Testis (tissue), 3 donors: ENCODE results near the gene KRTAP5-11. TPM values are rescaled to one million over a fixed set of nuclear protein-coding genes. Genes with fewer than 3 reads are reported as not detected.
"Not testable (repeated sequence)": the region's sequence is repeated elsewhere in the genome, so short reads cannot be mapped to it uniquely, and the experiment has no call there.

ENCODE experiments used
- DNase-seq: peaks from one replicate; pipeline ENCODE4 v3.0.0-alpha.2; 2019
- H3K27ac ChIP-seq, 2 donors: fragments of 200-600 bp; sonication (generic); one replicate each; pipeline ENCODE4 v1.5.1; 2019
- H3K27me3 ChIP-seq: fragments of 200-600 bp; sonication (generic); one replicate; pipeline ENCODE4 v1.5.1; 2019
- H3K36me3 ChIP-seq: fragments of 200-600 bp; sonication (generic); one replicate; pipeline ENCODE4 v1.5.1; 2017; ENCODE audit warnings: low read depth; ENCODE audit errors: missing control alignments
- H3K4me1 ChIP-seq: fragments of 200-600 bp; sonication (generic); one replicate; pipeline ENCODE4 v1.5.1; 2019
- H3K4me3 ChIP-seq, 2 donors: fragments of 200-600 bp; sonication (generic); one replicate each; pipeline ENCODE4 v1.5.1; 2017 to 2019
- H3K9me3 ChIP-seq: fragments of 200-600 bp; sonication (generic); one replicate; pipeline ENCODE4 v1.5.1; 2017
- POLR2A ChIP-seq: fragments of 450-650 bp; IDR thresholded peaks from one replicate; pipeline ENCODE4 v1.6.1; 2017; ENCODE audit warnings: antibody characterized with exemption, mild to moderate bottlenecking, moderate library complexity
- WGBS, 2 donors: methylation state at CpG; one replicate each; pipeline ENCODE4 v1.1.5; 2018; 5-methylcytosine and 5-hydroxymethylcytosine counted together
- intact Hi-C: fragments of 100-400 bp; cut with DNase I; formaldehyde crosslinking; loops from one replicate; pipeline ENCODE4 v1.15.1; 2023; ENCODE audit warnings: low total_unique reads
- polyA plus RNA-seq: library from polyadenylated mRNA; stranded (reverse); fragments of 350-450 nt; fragmentation: Illumina TruSeq; extraction: RNeasy Lipid Tissue Mini Kit (QIAGEN cat#74804); gene quantifications from one replicate; pipeline ENCODE4 v1.2.3, GENCODE V29; 2014; ENCODE audit warnings: low read depth, low replicate concordance; ENCODE audit not compliant: insufficient read depth
- total RNA-seq, 2 donors: library from RNA; depleted of rRNA; stranded (reverse); fragments of >200 nt; gene quantifications; one replicate each; pipeline ENCODE4 v1.2.3, GENCODE V29; 2016
- TF ChIP-seq, protein P1 (sequence below), 3 experiments: fragments of 450-650 bp in 2 of 3; fragments of 200-600 bp in 1 of 3; sonication (generic) in 1 of 3; IDR thresholded peaks; one replicate each; pipeline ENCODE4 v1.5.1; 2016 to 2019; ENCODE audit warnings: antibody characterized with exemption in 3 of 3, mild to moderate bottlenecking in 2 of 3, moderate library complexity in 1 of 3

KRTAP5-11 gene
- total and polyA plus RNA-seq, 3 donors from 2014 or later: not detected

DNA sequence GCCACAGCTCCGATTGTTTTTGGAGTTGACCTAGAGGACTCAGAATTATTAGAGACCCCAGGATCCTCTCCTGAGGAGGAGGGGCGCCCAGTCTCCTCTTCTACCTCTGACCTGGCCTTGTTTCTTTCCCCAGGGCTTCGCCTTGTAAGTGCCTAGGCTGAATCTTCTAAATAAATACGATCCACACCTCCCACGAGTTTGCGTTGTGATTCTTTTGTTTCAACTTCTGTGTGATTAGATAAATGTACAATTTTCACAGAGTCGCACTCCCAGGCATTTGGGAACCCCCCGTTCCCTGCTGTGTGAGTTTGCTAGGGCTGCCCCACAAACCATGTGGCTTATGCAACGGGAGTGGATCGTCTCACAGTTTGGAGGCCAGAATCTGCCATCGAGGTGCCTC is 43.7 kb downstream of the KRTAP5-11 start:
- Histone ChIP-seq H3K4me1 (peaks cover 6% of the 10 kb centered on the region), H3K4me3 (no peak overlapping the region), H3K9me3 (no peaks in the 10 kb centered on the region), H3K27me3 (no peaks in the 10 kb centered on the region), H3K27ac (peak overlapping the region; percentile 45 to 55), H3K36me3 (no peaks in the 10 kb centered on the region)
- WGBS, 2 donors: 51 to 67% methylated on average over 11 of the region's 11 CpGs
- intact Hi-C loops: no loop called here
- peak; percentile 84 for DNase-seq
- no peak for TF ChIP-seq POLR2A
- TF ChIP-seq, protein P1, sequence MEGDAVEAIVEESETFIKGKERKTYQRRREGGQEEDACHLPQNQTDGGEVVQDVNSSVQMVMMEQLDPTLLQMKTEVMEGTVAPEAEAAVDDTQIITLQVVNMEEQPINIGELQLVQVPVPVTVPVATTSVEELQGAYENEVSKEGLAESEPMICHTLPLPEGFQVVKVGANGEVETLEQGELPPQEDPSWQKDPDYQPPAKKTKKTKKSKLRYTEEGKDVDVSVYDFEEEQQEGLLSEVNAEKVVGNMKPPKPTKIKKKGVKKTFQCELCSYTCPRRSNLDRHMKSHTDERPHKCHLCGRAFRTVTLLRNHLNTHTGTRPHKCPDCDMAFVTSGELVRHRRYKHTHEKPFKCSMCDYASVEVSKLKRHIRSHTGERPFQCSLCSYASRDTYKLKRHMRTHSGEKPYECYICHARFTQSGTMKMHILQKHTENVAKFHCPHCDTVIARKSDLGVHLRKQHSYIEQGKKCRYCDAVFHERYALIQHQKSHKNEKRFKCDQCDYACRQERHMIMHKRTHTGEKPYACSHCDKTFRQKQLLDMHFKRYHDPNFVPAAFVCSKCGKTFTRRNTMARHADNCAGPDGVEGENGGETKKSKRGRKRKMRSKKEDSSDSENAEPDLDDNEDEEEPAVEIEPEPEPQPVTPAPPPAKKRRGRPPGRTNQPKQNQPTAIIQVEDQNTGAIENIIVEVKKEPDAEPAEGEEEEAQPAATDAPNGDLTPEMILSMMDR (IDR thresholded peaks at IDR 0.05): no peak

GRCh38 chr11:71538666-71538990 is 44.0 kb downstream of the KRTAP5-11 start:
- peak overlapping the region in 1 of 2 donors; percentile 45 for H3K27ac ChIP-seq
- no peaks in the 10 kb centered on the region for H3K9me3 ChIP-seq
- intact Hi-C loops: no loop called here
- TF ChIP-seq, protein P1 (IDR thresholded peaks at IDR 0.05): no peak
- no peak for TF ChIP-seq POLR2A
- 56 to 74% methylated on average over 4 of the region's 4 CpGs for WGBS, 2 donors
- no peak overlapping the region for H3K4me3 ChIP-seq
- peaks cover 6% of the 10 kb centered on the region for H3K4me1 ChIP-seq
- DNase-seq: peak; percentile 43
- no peaks in the 10 kb centered on the region for H3K27me3 ChIP-seq
- H3K36me3 ChIP-seq: no peaks in the 10 kb centered on the region

DNA sequence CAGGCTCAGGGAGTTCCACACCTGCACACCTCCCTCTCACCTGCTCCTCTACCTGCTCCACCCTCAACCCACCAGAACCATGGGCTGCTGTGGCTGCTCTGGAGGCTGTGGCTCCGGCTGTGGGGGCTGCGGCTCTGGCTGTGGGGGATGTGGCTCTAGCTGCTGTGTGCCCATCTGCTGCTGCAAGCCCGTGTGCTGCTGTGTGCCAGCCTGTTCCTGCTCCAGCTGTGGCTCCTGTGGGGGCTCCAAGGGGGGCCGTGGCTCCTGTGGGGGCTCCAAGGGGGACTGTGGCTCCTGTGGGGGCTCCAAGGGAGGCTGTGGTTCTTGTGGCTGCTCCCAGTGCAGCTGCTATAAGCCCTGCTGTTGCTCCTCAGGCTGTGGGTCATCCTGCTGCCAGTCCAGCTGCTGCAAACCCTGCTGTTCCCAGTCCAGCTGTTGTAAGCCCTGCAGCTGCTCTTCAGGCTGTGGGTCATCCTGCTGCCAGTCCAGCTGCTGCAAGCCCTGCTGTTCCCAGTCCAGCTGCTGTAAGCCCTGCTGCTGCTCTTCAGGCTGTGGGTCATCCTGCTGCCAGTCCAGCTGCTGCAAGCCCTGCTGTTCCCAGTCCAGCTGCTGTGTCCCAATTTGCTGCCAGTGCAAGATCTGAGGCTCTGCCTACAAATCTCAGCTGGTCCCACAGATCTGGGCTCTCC is 44.6 kb downstream of the KRTAP5-11 start, which contains the start of gene KRTAP5-8:
Gene KRTAP5-8 (plus strand): TSS at position 49 of the 689 bp plus-strand sequence. CDS start 31 bp downstream, at position 80.
- 30% methylated on average over 3 of the region's 4 CpGs; no CpG with 5 or more reads in 1 of the 2 donors for WGBS, 2 donors
- H3K4me1 ChIP-seq, H3K36me3 ChIP-seq, intact Hi-C loops, H3K27me3 ChIP-seq, H3K4me3 ChIP-seq, H3K9me3 ChIP-seq: not testable (repeated sequence)
- peak within 1 kb of the TSS in 1 of 2 donors; percentile 45 for H3K27ac ChIP-seq
- DNase-seq: peak; percentile 56

GRCh38 chr11:71537537-71537936 is 45.1 kb downstream of the KRTAP5-11 start:
- H3K27me3 ChIP-seq: no peaks in the 10 kb centered on the region
- H3K4me1 ChIP-seq: peaks cover 6% of the 10 kb centered on the region
- WGBS, 2 donors: 82 to 85% methylated on average over 9 of the region's 9 CpGs
- H3K9me3 ChIP-seq: no peaks in the 10 kb centered on the region
- no peaks in the 10 kb centered on the region for H3K36me3 ChIP-seq
- no peak for TF ChIP-seq POLR2A
- TF ChIP-seq, protein P1 (IDR thresholded peaks at IDR 0.05): no peak
- H3K4me3 ChIP-seq: no peak overlapping the region
- DNase-seq: no peak
- intact Hi-C loops: no loop called here
- no peak overlapping the region for H3K27ac ChIP-seq

DNA sequence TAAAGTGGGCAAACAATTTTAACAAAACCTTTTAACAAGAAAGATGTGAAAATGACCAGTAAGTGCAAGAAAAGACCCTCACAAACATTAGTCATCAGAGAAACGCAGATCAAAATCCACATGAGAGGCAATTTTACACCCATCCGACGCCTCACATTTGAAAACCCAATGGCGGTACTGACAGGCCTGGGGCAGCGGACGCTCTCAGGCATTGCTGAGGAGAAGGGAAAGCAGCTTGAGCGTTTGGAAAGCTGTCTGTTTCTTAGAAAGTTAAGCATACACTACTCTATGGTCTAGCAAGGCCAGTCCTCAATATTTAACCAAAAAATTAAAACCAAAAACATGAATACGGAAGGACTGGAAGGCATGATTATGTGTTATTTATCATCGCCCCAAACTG is 46.9 kb downstream of the KRTAP5-11 start:
- Histone ChIP-seq H3K9me3 (no peaks in the 10 kb centered on the region), H3K36me3 (no peaks in the 10 kb centered on the region), H3K27me3 (no peaks in the 10 kb centered on the region), H3K4me1 (peaks cover 6% of the 10 kb centered on the region), H3K4me3 (no peak overlapping the region), H3K27ac (no peak overlapping the region)
- WGBS, 2 donors: 86 to 93% methylated on average over 9 of the region's 9 CpGs
- DNase-seq: no peak
- TF ChIP-seq, protein P1 (IDR thresholded peaks at IDR 0.05): no peak
- TF ChIP-seq POLR2A: no peak
- intact Hi-C loops: no loop called here

DNA sequence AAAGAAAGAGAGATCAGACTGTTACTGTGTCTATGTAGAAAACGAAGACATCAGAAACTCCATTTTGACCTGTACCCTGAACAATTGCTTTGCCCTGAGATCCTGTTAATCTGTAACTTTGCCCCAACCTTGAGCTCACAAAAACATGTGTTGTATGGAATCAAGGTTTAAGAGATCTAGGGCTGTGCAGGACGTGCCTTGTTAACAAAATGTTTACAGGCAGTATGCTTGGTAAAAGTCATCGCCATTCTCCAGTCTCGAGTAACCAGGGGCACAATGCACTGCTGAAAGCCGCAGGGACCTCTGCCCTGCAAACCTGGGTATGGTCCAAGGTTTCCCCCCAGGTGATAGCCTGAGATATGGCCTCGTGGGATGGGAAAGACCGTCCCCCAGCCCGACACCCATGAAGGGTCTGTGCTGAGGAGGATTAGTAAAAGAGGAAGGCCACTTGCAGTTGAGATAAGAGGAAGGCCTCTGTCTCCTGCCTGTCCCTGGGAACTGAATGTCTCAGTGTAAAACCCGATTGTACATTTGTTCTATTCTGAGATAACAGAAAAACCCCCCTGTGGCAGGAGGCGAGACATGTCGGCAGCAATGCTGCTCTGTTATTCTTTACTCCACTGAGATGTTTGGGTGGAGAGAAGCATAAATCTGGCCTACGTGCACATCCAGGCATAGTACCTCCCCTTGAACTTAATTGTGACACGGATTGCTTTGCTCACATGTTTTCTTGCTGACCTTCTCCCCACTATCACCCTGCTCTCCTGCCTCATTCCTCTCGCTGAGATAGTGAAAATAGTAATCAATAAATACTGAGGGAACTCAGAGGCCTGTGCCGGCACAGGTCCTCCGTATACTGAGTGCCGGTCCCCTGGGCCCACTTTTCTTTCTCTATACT is 47.7 kb downstream of the KRTAP5-11 start:
- H3K9me3 ChIP-seq, DNase-seq, H3K27me3 ChIP-seq, H3K4me3 ChIP-seq, H3K4me1 ChIP-seq, intact Hi-C loops, H3K36me3 ChIP-seq, H3K27ac ChIP-seq: not testable (repeated sequence)
- WGBS, 2 donors: 50 to 75% methylated on average over 17 of the region's 17 CpGs
